ENCODE measurements around the gene ZNF474.
A peak's percentile ranks its signal among the peaks of the same experiment; 100 is the strongest.

Gene ZNF474

DNA sequence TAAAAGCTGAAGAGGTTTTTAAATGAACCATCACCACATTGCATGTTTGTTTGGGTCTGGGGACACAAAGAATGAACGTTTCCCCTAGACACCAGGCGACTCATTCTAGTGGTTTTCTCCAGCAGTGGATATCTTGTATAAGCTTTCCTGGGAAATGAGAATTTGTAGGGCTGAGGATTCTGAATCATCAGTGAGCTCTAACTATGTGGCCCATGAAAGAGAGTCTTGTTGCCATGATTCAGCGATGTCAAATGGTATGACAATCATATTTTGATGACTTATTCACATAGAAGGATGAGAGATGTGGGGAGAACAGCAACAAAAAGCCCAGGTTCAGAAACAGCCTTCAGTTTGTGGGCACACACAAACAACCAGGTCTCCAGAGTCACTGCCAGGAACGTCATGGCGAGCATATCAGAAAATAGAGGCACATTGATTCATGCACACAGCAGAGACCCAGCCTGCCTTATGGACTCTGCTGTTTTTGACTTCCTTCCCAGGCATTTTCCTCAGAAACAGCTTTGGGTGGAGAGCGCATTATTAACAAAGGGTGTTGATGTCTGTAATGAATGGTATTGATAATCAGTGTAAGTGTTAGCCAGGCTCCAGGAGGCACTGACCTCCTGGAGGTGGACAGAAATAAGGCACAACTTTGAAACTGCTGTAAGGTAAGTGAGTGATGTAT, 13.3 kb downstream of the ZNF474 start:
- peak; percentile 89 for ATAC-seq (ENCODE audit: low read depth)
- H3K9me3 ChIP-seq (ENCODE audit: severe bottlenecking): no peaks in the 10 kb centered on the region
- TF ChIP-seq, protein P1, sequence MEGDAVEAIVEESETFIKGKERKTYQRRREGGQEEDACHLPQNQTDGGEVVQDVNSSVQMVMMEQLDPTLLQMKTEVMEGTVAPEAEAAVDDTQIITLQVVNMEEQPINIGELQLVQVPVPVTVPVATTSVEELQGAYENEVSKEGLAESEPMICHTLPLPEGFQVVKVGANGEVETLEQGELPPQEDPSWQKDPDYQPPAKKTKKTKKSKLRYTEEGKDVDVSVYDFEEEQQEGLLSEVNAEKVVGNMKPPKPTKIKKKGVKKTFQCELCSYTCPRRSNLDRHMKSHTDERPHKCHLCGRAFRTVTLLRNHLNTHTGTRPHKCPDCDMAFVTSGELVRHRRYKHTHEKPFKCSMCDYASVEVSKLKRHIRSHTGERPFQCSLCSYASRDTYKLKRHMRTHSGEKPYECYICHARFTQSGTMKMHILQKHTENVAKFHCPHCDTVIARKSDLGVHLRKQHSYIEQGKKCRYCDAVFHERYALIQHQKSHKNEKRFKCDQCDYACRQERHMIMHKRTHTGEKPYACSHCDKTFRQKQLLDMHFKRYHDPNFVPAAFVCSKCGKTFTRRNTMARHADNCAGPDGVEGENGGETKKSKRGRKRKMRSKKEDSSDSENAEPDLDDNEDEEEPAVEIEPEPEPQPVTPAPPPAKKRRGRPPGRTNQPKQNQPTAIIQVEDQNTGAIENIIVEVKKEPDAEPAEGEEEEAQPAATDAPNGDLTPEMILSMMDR (IDR thresholded peaks at IDR 0.05; ENCODE audit: poor library complexity, severe bottlenecking): no peak
- no peak overlapping the region for H3K27ac ChIP-seq (ENCODE audit: poor library complexity, severe bottlenecking)
- H3K27me3 ChIP-seq (ENCODE audit: insufficient read depth, poor library complexity, severe bottlenecking): no peaks in the 10 kb centered on the region
- no peak overlapping the region for H3K4me3 ChIP-seq (ENCODE audit: severe bottlenecking)
- no peaks in the 10 kb centered on the region for H3K4me1 ChIP-seq (ENCODE audit: insufficient read depth, poor library complexity, severe bottlenecking)
- DNase-seq (ENCODE audit: low spot score): no peak
- H3K36me3 ChIP-seq (ENCODE audit: low read depth): no peaks in the 10 kb centered on the region

DNA sequence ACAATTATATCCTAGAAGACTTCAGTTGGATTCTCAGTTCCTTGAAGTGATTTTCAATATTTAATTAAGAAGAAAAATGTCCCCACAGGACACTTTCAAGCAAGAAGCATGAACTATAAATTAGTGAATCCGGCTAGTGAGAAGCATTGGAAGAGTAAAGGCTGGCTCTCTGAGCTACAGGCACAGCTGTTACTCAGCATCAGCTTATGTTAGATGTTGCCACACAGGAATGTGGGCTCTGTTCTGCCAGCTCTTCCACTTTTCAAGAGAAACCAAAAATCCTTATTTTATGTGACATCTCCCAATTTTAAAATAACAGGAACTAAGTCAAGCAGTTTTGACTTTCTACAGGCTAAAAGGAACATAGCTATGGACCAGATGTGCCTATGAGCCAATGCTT, 14.9 kb downstream of the ZNF474 start:
- H3K36me3 ChIP-seq (ENCODE audit: low read depth): no peaks in the 10 kb centered on the region
- no peaks in the 10 kb centered on the region for H3K4me1 ChIP-seq (ENCODE audit: insufficient read depth, poor library complexity, severe bottlenecking)
- no peak overlapping the region for H3K4me3 ChIP-seq (ENCODE audit: severe bottlenecking)
- no peaks in the 10 kb centered on the region for H3K27me3 ChIP-seq (ENCODE audit: insufficient read depth, poor library complexity, severe bottlenecking)
- TF ChIP-seq, protein P1 (IDR thresholded peaks at IDR 0.05; ENCODE audit: poor library complexity, severe bottlenecking): no peak
- DNase-seq (ENCODE audit: low spot score): no peak
- H3K27ac ChIP-seq (ENCODE audit: poor library complexity, severe bottlenecking): no peak overlapping the region
- ATAC-seq (ENCODE audit: low read depth): no peak
- H3K9me3 ChIP-seq (ENCODE audit: severe bottlenecking): no peaks in the 10 kb centered on the region

DNA sequence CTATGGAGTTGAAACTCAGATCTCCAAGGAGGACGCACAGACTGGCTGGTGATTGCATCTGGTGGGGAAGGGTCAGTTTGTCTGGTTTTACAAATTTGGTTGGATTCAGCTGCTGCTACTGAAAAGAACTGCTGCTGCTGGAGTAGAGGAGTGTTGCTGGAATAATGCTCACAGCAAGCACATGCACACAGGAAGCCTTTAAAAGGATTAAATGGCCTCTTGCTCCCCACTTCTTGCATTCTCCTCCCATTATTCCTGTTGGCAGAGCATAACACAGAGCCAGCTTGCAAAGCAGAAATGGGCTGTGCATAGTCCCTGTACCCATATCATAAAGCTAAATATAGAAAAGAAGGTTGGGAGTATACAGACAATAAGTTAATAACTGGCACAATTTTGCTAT, 16.6 kb downstream of the ZNF474 start:
- no peak for DNase-seq (ENCODE audit: low spot score)
- no peaks in the 10 kb centered on the region for H3K27me3 ChIP-seq (ENCODE audit: insufficient read depth, poor library complexity, severe bottlenecking)
- no peaks in the 10 kb centered on the region for H3K9me3 ChIP-seq (ENCODE audit: severe bottlenecking)
- H3K27ac ChIP-seq (ENCODE audit: poor library complexity, severe bottlenecking): no peak overlapping the region
- TF ChIP-seq, protein P1 (IDR thresholded peaks at IDR 0.05; ENCODE audit: poor library complexity, severe bottlenecking): no peak
- no peak overlapping the region for H3K4me3 ChIP-seq (ENCODE audit: severe bottlenecking)
- no peaks in the 10 kb centered on the region for H3K4me1 ChIP-seq (ENCODE audit: insufficient read depth, poor library complexity, severe bottlenecking)
- ATAC-seq (ENCODE audit: low read depth): no peak
- no peaks in the 10 kb centered on the region for H3K36me3 ChIP-seq (ENCODE audit: low read depth)

DNA sequence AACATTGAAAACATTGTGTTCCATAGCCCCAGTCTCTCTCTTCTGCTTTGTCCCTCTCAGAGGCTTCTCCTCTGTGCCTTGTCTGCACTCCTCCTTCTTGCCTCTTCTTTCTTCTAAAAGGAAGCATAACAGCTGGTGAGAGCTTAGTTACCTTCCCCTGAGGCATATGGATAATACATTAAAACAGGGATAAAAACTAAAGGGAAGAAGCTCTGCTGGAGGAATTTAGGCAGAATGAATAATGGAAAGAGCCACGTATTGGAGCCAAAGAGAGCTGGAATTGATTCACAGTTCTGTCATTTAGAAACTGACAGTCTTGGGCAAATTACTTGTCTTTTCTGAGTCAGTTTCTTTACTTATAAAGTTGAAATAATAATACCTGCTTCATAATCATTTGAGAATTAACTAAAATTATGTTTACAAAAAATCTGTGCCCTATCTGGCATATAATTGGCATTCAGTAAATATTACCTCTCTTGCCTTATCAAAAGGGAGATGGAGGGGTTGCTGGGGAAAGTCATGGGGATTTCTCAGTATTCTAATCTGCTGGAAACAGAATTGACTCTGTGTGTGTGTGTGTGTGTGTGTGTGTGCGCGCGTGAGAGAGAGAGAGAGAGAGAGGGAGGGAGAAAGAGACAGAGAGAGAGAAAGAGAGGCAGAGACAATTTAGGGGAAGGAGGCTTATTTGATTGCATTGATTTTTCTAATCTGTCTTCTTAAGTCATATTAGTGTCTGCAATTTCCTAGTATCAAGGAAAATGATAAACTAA, 20.2 kb downstream of the ZNF474 start:
- no peak overlapping the region for H3K4me3 ChIP-seq (ENCODE audit: severe bottlenecking)
- no peak for DNase-seq (ENCODE audit: low spot score)
- H3K9me3 ChIP-seq (ENCODE audit: severe bottlenecking): no peaks in the 10 kb centered on the region
- peaks cover 6% of the 10 kb centered on the region for H3K4me1 ChIP-seq (ENCODE audit: insufficient read depth, poor library complexity, severe bottlenecking)
- TF ChIP-seq, protein P1 (IDR thresholded peaks at IDR 0.05; ENCODE audit: poor library complexity, severe bottlenecking): no peak
- H3K27ac ChIP-seq (ENCODE audit: poor library complexity, severe bottlenecking): no peak overlapping the region
- no peaks in the 10 kb centered on the region for H3K36me3 ChIP-seq (ENCODE audit: low read depth)
- H3K27me3 ChIP-seq (ENCODE audit: insufficient read depth, poor library complexity, severe bottlenecking): no peaks in the 10 kb centered on the region
- no peak for ATAC-seq (ENCODE audit: low read depth)

DNA sequence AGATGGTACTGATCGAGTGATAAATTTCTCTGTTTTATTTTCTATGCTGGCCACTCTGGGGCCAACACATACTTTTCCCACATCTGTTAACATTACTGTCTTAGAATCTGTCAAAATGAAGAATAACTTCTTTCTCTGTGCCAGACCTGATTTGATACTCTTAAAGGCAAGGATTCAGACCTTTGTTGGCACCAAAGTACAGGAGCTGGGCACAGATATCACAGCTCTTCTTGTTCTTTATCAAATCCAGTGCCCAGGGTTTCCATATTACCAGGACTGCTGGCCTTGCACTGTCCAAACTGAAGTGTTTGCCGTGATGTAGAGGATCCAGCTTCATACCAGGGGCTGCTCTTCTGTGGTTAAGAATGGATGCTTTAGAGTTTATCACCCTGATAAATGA, 20.9 kb downstream of the ZNF474 start:
- no peak for ATAC-seq (ENCODE audit: low read depth)
- no peaks in the 10 kb centered on the region for H3K36me3 ChIP-seq (ENCODE audit: low read depth)
- TF ChIP-seq, protein P1 (IDR thresholded peaks at IDR 0.05; ENCODE audit: poor library complexity, severe bottlenecking): no peak

More for the DNA sequence above, 20.9 kb downstream of the ZNF474 start:
- no peak for DNase-seq (ENCODE audit: low spot score)
- Histone ChIP-seq H3K9me3 (ENCODE audit: severe bottlenecking) (no peaks in the 10 kb centered on the region), H3K27me3 (ENCODE audit: insufficient read depth, poor library complexity, severe bottlenecking) (no peaks in the 10 kb centered on the region), H3K4me1 (ENCODE audit: insufficient read depth, poor library complexity, severe bottlenecking) (peaks cover 6% of the 10 kb centered on the region), H3K27ac (ENCODE audit: poor library complexity, severe bottlenecking) (no peak overlapping the region), H3K4me3 (ENCODE audit: severe bottlenecking) (no peak overlapping the region)
